GM19397 (cell line): ENCODE results near the gene PCBD2.
A peak's percentile ranks its signal among the peaks of the same experiment; 100 is the strongest.
"Not testable (repeated sequence)": the region's sequence is repeated elsewhere in the genome, so short reads cannot be mapped to it uniquely, and the experiment has no call there.

Experiments used
- ATAC-seq: cut with Tn5 transposase; IDR thresholded peaks from one replicate; pipeline ENCODE4 v1.9.1; 2021; ENCODE audit warnings: mild to moderate bottlenecking, moderate library complexity; ENCODE audit not compliant: unreplicated experiment

Gene PCBD2

GRCh38 chr5:134904610-134905245 is at the start of gene PCBD2:
Gene PCBD2, plus strand, starts transcription at chr5:134905131. Its CDS starts 9 bp downstream, at chr5:134905140.
- peak; percentile 85 for ATAC-seq

- not testable (repeated sequence) for ATAC-seq
Observed at GRCh38 chr5:134856465-134856864, 48.5 kb upstream of the PCBD2 start.

GRCh38 chr5:134857401-134857800 is 47.5 kb upstream of the PCBD2 start:
- ATAC-seq = no peak

- no peak for ATAC-seq
Observed at GRCh38 chr5:134864707-134865106, 40.2 kb upstream of the PCBD2 start.

GRCh38 chr5:134873494-134873893 is 31.4 kb upstream of the PCBD2 start:
- no peak for ATAC-seq

- peak; percentile 81 for ATAC-seq
Observed at GRCh38 chr5:134873987-134874830, 30.7 kb upstream of the PCBD2 start, which contains the start of gene TXNDC15. Gene TXNDC15, plus strand, starts transcription at chr5:134874371. Its CDS starts 57 bp downstream, at chr5:134874428.

- peak; percentile 37 for ATAC-seq
Observed at GRCh38 chr5:134874831-134875655, 29.9 kb upstream of the PCBD2 start.

GRCh38 chr5:134877159-134877558 is 27.8 kb upstream of the PCBD2 start:
- ATAC-seq = no peak

GRCh38 chr5:134878403-134878802 is 26.5 kb upstream of the PCBD2 start:
- ATAC-seq = no peak

GRCh38 chr5:134879456-134879855 is 25.5 kb upstream of the PCBD2 start:
- no peak for ATAC-seq

- ATAC-seq = not testable (repeated sequence)
Observed at GRCh38 chr5:134880937-134881336, 24.0 kb upstream of the PCBD2 start.

GRCh38 chr5:134881711-134882110 is 23.2 kb upstream of the PCBD2 start:
- not testable (repeated sequence) for ATAC-seq

GRCh38 chr5:134887593-134888159 is 17.3 kb upstream of the PCBD2 start:
- no peak for ATAC-seq

GRCh38 chr5:134889335-134889734 is 15.6 kb upstream of the PCBD2 start:
- ATAC-seq = no peak

- ATAC-seq = no peak
Observed at GRCh38 chr5:134891473-134891872, 13.5 kb upstream of the PCBD2 start.

GRCh38 chr5:134892282-134892681 is 12.6 kb upstream of the PCBD2 start:
- no peak for ATAC-seq

GRCh38 chr5:134892926-134893325 is 12.0 kb upstream of the PCBD2 start:
- no peak for ATAC-seq

- ATAC-seq = no peak
Observed at GRCh38 chr5:134893748-134894505, 11.0 kb upstream of the PCBD2 start.

- no peak for ATAC-seq
Observed at GRCh38 chr5:134902071-134902801, 2.7 kb upstream of the PCBD2 start.
